GM23338 (cell line): Measurements from ENCODE around the gene COX20. TPM values are rescaled to one million over a fixed set of nuclear protein-coding genes. Genes with fewer than 3 reads are reported as not detected.
A peak's percentile ranks its signal among the peaks of the same experiment; 100 is the strongest.

Experiments
- ATAC-seq: fragments of 200-7000 bp; cut with Tn5 transposase; 3 replicates; pipeline ENCODE4 v1.9.1; 2020
- DNase-seq: peaks from one replicate; pipeline ENCODE4 v3.0.0-alpha.2; 2015; ENCODE audit warnings: low spot score
- H2AFZ ChIP-seq: fragments of 200-600 bp; sonication (generic); 2 replicates; pipeline ENCODE4 v1.8.0; 2016; ENCODE audit warnings: antibody characterized with exemption, mild to moderate bottlenecking, moderate library complexity
- H3F3A ChIP-seq: fragments of 200-600 bp; sonication (generic); replicated peaks from 2 replicates; pipeline ENCODE4 v1.8.0; 2017; ENCODE audit warnings: antibody characterized with exemption, mixed run types, low read depth
- H3K27ac ChIP-seq: fragments of 200-600 bp; sonication (generic); 2 replicates; pipeline ENCODE4 v1.6.1; 2016; ENCODE audit warnings: low read depth
- H3K27me3 ChIP-seq: fragments of 200-600 bp; sonication (generic); 2 replicates; pipeline ENCODE4 v1.8.0; 2016; ENCODE audit warnings: mild to moderate bottlenecking, mixed run types, moderate library complexity; ENCODE audit not compliant: insufficient read depth
- H3K36me3 ChIP-seq: fragments of 200-600 bp; sonication (generic); 2 replicates; pipeline ENCODE4 v1.8.0; 2016; ENCODE audit warnings: mild to moderate bottlenecking; ENCODE audit not compliant: insufficient read depth
- H3K4me1 ChIP-seq: fragments of 200-600 bp; sonication (generic); 2 replicates; pipeline ENCODE4 v1.8.0; 2016; ENCODE audit warnings: mild to moderate bottlenecking, moderate library complexity; ENCODE audit not compliant: insufficient read depth
- H3K4me2 ChIP-seq: fragments of 200-600 bp; sonication (generic); 2 replicates; pipeline ENCODE4 v1.7.1; 2017; ENCODE audit warnings: mixed run types
- H3K4me3 ChIP-seq: fragments of 200-600 bp; sonication (generic); 2 replicates; pipeline ENCODE4 v1.6.1; 2016; ENCODE audit warnings: mixed run types
- H3K79me2 ChIP-seq: fragments of 200-600 bp; sonication (generic); replicated peaks from 2 replicates; pipeline ENCODE4 v1.8.0; 2017; ENCODE audit warnings: mild to moderate bottlenecking; ENCODE audit not compliant: insufficient read depth
- H3K9me2 ChIP-seq: fragments of 200-600 bp; sonication (generic); 2 replicates; pipeline ENCODE4 v1.8.0; 2017; ENCODE audit not compliant: insufficient read depth
- H4K20me1 ChIP-seq: fragments of 200-600 bp; sonication (generic); replicated peaks from 2 replicates; pipeline ENCODE4 v1.8.0; 2017; ENCODE audit warnings: mild to moderate bottlenecking; ENCODE audit not compliant: insufficient read depth
- H3K27ac Mint-ChIP-seq: 2 replicates; pipeline ENCODE4 v1.8.0; 2020; ENCODE audit warnings: inconsistent platforms, mild to moderate bottlenecking, moderate library complexity, mixed read lengths
- H3K27me3 Mint-ChIP-seq: 3 replicates; pipeline ENCODE4 v1.8.0; 2022; ENCODE audit warnings: low read depth, mild to moderate bottlenecking, moderate library complexity, mixed read lengths, inconsistent platforms; ENCODE audit not compliant: insufficient read depth, poor library complexity
- H3K36me3 Mint-ChIP-seq: 3 replicates; pipeline ENCODE4 v1.8.0; 2021; ENCODE audit warnings: low read depth, mild to moderate bottlenecking, inconsistent platforms, moderate library complexity, mixed read lengths
- H3K4me1 Mint-ChIP-seq: 3 replicates; pipeline ENCODE4 v1.8.0; 2020; ENCODE audit warnings: mild to moderate bottlenecking, inconsistent platforms, mixed read lengths
- H3K4me3 Mint-ChIP-seq: 3 replicates; pipeline ENCODE4 v1.8.0; 2021; ENCODE audit warnings: moderate library complexity, mild to moderate bottlenecking, inconsistent platforms, mixed read lengths
- H3K9me3 Mint-ChIP-seq: 3 replicates; pipeline ENCODE4 v1.8.0; 2020; ENCODE audit warnings: moderate library complexity, mild to moderate bottlenecking, inconsistent platforms, mixed read lengths
- JUNB ChIP-seq: IDR thresholded peaks from one replicate; pipeline ENCODE4 v1.6.1; 2016; ENCODE audit warnings: antibody characterized with exemption; ENCODE audit not compliant: unreplicated experiment
- NANOG ChIP-seq: IDR thresholded peaks from 2 replicates; pipeline ENCODE4 v1.6.1; 2016; ENCODE audit warnings: antibody characterized with exemption, borderline replicate concordance
- POLR2AphosphoS5 ChIP-seq: IDR thresholded peaks from 2 replicates; pipeline ENCODE4 v1.6.1; 2016; ENCODE audit warnings: antibody characterized with exemption, low read depth
- ZNF331 ChIP-seq: fragments of 250-450 bp; sonication (Bioruptor Pico); IDR thresholded peaks from 2 replicates; pipeline ENCODE4 v1.5.0; 2020; ENCODE audit warnings: low read depth, mild to moderate bottlenecking, moderate library complexity
- polyA plus RNA-seq: library from polyadenylated mRNA; unstranded; fragments of >200 nt; fragmentation: Nextera tagmentation; extraction: Ambion mirVana; gene quantifications from 2 replicates; pipeline ENCODE4 v1.2.1, GENCODE V29; 2016
- total RNA-seq: library from RNA; depleted of rRNA; stranded (reverse); fragments of >200 nt; shearing (Covaris generic); gene quantifications from 2 replicates; pipeline ENCODE4 v1.2.3, GENCODE V29; 2014
- TF ChIP-seq, protein P1 (sequence below): IDR thresholded peaks from 2 replicates; pipeline ENCODE4 v1.6.1; 2016; ENCODE audit warnings: antibody characterized with exemption
- TF ChIP-seq, protein P2 (sequence below): fragments of 250-450 bp; sonication (Bioruptor Pico); IDR thresholded peaks from 2 replicates; pipeline ENCODE4 v1.5.0; 2020; ENCODE audit warnings: mild to moderate bottlenecking, moderate library complexity
- TF ChIP-seq, protein P3 (sequence below), 2 experiments: fragments of 200-600 bp in 1 of 2; sonication (generic) in 1 of 2; conservative IDR thresholded peaks; 2 replicates each; pipeline versions ENCODE4 v1.5.1 to v1.6.1; 2016 to 2017; ENCODE audit warnings: antibody characterized with exemption in 2 of 2, low read depth in 2 of 2, mild to moderate bottlenecking in 2 of 2, moderate library complexity in 1 of 2

Gene COX20
- total and polyA plus RNA-seq, 2 experiments from 2014 or later = 19.3 to 175 TPM

DNA sequence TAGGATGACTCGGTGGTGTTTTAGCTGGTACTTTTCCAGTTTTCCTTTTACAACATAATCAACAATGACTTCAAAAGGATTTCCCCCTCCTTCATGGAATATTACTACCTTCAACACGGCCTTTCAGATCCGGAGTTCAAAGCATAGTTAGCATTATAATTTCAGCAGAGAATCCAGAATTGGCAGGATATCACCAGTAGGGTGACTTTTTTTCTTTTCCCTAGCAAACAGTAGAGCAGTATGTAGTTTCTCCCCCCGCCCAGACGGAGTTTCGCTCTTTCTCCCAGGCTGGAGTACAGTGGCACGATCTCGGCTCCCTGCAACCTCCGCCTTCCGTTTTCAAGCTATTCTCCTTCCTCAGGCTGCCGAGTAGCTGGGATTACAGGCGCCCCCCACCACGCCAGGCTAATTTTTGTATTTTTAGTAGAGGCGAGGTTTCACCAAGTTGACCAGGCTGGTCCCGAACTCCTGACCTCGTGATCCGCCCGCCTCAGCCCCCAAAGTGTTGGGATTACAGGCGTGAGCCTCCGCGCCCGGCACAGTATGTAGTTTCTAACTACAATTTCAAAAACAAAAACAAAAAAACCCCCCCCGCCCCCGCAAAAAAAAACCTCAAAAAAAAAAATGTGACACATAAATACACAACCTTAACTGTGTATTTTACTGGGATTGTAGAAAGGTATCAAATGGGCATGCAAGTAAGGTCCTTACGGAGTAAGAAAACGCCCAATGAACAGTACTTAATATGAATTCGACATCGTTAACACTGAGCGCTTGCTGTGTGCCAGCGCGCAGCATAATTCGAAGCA, 1.5 kb upstream of the COX20 start:
- peak overlapping the region; percentile 100 for H3K27ac ChIP-seq
- peak; percentile 79 for DNase-seq
- H2AFZ ChIP-seq = no peak overlapping the region
- peaks cover 4% of the 10 kb centered on the region; the same call in 1 of the 2 replicates for H3F3A ChIP-seq
- no peaks in the 10 kb centered on the region; the same call in 1 of the 2 replicates for H3K36me3 ChIP-seq
- H3K4me2 ChIP-seq = peak overlapping the region; percentile 78
- no peaks in the 10 kb centered on the region for H3K9me2 ChIP-seq
- TF ChIP-seq, protein P1, sequence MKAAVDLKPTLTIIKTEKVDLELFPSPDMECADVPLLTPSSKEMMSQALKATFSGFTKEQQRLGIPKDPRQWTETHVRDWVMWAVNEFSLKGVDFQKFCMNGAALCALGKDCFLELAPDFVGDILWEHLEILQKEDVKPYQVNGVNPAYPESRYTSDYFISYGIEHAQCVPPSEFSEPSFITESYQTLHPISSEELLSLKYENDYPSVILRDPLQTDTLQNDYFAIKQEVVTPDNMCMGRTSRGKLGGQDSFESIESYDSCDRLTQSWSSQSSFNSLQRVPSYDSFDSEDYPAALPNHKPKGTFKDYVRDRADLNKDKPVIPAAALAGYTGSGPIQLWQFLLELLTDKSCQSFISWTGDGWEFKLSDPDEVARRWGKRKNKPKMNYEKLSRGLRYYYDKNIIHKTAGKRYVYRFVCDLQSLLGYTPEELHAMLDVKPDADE = no peak
- no peak for TF ChIP-seq ZNF331 (CRISPR knock-in tag)
- TF ChIP-seq NANOG = no peak
- TF ChIP-seq, protein P2, sequence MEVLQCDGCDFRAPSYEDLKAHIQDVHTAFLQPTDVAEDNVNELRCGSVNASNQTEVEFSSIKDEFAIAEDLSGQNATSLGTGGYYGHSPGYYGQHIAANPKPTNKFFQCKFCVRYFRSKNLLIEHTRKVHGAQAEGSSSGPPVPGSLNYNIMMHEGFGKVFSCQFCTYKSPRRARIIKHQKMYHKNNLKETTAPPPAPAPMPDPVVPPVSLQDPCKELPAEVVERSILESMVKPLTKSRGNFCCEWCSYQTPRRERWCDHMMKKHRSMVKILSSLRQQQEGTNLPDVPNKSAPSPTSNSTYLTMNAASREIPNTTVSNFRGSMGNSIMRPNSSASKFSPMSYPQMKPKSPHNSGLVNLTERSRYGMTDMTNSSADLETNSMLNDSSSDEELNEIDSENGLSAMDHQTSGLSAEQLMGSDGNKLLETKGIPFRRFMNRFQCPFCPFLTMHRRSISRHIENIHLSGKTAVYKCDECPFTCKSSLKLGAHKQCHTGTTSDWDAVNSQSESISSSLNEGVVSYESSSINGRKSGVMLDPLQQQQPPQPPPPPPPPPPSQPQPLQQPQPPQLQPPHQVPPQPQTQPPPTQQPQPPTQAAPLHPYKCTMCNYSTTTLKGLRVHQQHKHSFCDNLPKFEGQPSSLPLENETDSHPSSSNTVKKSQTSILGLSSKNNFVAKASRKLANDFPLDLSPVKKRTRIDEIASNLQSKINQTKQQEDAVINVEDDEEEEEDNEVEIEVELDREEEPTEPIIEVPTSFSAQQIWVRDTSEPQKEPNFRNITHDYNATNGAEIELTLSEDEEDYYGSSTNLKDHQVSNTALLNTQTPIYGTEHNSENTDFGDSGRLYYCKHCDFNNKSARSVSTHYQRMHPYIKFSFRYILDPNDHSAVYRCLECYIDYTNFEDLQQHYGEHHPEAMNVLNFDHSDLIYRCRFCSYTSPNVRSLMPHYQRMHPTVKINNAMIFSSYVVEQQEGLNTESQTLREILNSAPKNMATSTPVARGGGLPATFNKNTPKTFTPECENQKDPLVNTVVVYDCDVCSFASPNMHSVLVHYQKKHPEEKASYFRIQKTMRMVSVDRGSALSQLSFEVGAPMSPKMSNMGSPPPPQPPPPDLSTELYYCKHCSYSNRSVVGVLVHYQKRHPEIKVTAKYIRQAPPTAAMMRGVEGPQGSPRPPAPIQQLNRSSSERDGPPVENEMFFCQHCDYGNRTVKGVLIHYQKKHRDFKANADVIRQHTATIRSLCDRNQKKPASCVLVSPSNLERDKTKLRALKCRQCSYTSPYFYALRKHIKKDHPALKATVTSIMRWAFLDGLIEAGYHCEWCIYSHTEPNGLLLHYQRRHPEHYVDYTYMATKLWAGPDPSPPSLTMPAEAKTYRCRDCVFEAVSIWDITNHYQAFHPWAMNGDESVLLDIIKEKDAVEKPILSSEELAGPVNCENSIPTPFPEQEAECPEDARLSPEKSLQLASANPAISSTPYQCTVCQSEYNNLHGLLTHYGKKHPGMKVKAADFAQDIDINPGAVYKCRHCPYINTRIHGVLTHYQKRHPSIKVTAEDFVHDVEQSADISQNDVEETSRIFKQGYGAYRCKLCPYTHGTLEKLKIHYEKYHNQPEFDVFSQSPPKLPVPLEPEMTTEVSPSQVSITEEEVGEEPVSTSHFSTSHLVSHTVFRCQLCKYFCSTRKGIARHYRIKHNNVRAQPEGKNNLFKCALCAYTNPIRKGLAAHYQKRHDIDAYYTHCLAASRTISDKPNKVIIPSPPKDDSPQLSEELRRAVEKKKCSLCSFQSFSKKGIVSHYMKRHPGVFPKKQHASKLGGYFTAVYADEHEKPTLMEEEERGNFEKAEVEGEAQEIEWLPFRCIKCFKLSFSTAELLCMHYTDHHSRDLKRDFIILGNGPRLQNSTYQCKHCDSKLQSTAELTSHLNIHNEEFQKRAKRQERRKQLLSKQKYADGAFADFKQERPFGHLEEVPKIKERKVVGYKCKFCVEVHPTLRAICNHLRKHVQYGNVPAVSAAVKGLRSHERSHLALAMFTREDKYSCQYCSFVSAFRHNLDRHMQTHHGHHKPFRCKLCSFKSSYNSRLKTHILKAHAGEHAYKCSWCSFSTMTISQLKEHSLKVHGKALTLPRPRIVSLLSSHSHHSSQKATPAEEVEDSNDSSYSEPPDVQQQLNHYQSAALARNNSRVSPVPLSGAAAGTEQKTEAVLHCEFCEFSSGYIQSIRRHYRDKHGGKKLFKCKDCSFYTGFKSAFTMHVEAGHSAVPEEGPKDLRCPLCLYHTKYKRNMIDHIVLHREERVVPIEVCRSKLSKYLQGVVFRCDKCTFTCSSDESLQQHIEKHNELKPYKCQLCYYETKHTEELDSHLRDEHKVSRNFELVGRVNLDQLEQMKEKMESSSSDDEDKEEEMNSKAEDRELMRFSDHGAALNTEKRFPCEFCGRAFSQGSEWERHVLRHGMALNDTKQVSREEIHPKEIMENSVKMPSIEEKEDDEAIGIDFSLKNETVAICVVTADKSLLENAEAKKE = no peak
- TF ChIP-seq, protein P3, sequence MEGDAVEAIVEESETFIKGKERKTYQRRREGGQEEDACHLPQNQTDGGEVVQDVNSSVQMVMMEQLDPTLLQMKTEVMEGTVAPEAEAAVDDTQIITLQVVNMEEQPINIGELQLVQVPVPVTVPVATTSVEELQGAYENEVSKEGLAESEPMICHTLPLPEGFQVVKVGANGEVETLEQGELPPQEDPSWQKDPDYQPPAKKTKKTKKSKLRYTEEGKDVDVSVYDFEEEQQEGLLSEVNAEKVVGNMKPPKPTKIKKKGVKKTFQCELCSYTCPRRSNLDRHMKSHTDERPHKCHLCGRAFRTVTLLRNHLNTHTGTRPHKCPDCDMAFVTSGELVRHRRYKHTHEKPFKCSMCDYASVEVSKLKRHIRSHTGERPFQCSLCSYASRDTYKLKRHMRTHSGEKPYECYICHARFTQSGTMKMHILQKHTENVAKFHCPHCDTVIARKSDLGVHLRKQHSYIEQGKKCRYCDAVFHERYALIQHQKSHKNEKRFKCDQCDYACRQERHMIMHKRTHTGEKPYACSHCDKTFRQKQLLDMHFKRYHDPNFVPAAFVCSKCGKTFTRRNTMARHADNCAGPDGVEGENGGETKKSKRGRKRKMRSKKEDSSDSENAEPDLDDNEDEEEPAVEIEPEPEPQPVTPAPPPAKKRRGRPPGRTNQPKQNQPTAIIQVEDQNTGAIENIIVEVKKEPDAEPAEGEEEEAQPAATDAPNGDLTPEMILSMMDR (conservative IDR thresholded peaks at IDR 0.05; ENCODE audit: low read depth in 2 of 2) = peak in 1 of 2 experiments; percentile 26; a peak in 1 of 4 replicates
- TF ChIP-seq JUNB = no peak
- no peak for TF ChIP-seq POLR2AphosphoS5
- peaks cover 17% of the 10 kb centered on the region for H3K4me1 ChIP-seq
- peaks cover 31% of the 10 kb centered on the region for H3K79me2 ChIP-seq
- no peaks in the 10 kb centered on the region for H4K20me1 ChIP-seq
- peak overlapping the region; percentile 73 for H3K4me3 ChIP-seq
- no peaks in the 10 kb centered on the region; the same call in 2 of the 3 replicates for H3K9me3 Mint-ChIP-seq
- H3K36me3 Mint-ChIP-seq = peaks cover 21% of the 10 kb centered on the region
- peak; percentile 20 for ATAC-seq
- H3K27me3 ChIP-seq = no peaks in the 10 kb centered on the region
- peak overlapping the region; percentile 100 for H3K27ac Mint-ChIP-seq
- H3K4me1 Mint-ChIP-seq = peaks cover 30% of the 10 kb centered on the region
- H3K27me3 Mint-ChIP-seq = peaks cover 14% of the 10 kb centered on the region
- peak overlapping the region; percentile 85 for H3K4me3 Mint-ChIP-seq
